Measurements from ENCODE around the gene GCNA. TPM values are rescaled to one million over a fixed set of nuclear protein-coding genes. Genes with fewer than 3 reads are reported as not detected.

GCNA gene
- polyA plus RNA-seq, 1 of the 3 experiments (the other 2 are of a cell fraction) = 1.8 TPM

GRCh38 chrX:71650333-71650969 is 72.2 kb downstream of the GCNA start:
- WGBS (ENCODE audit: low lambda C conversion rate) = 42% methylated on average over 4 of the region's 4 CpGs
- DNase-seq = no peak
- CTCF ChIA-PET = no interaction called here

GRCh38 chrX:71652405-71652804 is 74.2 kb downstream of the GCNA start:
- H3F3A ChIP-seq (replicated peaks; ENCODE audit: insufficient read depth) = no peaks in the 10 kb centered on the region
- peaks cover 2% of the 10 kb centered on the region; the same call in 1 of the 2 replicates for H3K27me3 ChIP-seq (ENCODE audit: insufficient read depth)
- H3K4me1 ChIP-seq (ENCODE audit: control insufficient read depth in 1 of 2, insufficient read depth in 2 of 2, low read depth in 1 of 2, low read length in 1 of 2) = no peaks in the 10 kb centered on the region
- ChIA-PET POLR2A (no interaction called here), CTCF (interaction anchor here (0.7 to 1.4 kb wide), 7 partner anchors 9 to 286 kb away, joined by 3 to 6 read pairs (median 3); partner anchors contain the start of genes LOC101059915 and TAF1)
- H3K9me2 ChIP-seq = no peaks in the 10 kb centered on the region
- H3K4me2 ChIP-seq = no peak overlapping the region
- H3K4me3 ChIP-seq (ENCODE audit: low read depth in 2 of 2, low read length in 1 of 2) = no peak overlapping the region
- H4K20me1 ChIP-seq (ENCODE audit: insufficient read depth) = no peaks in the 10 kb centered on the region
- peak; percentile 59 for DNase-seq
- H3K9ac ChIP-seq = no peak overlapping the region
- no peaks in the 10 kb centered on the region for H3K9me3 ChIP-seq
- no peaks in the 10 kb centered on the region for H3K36me3 ChIP-seq (replicated peaks in 1 of 2; ENCODE audit: control insufficient read depth in 1 of 2, insufficient read depth in 2 of 2, low read length in 1 of 2)
- WGBS (ENCODE audit: low lambda C conversion rate) = 21% methylated on average over 2 of the region's 2 CpGs
- H2AFZ ChIP-seq (ENCODE audit: low read depth) = 0 out of 2 replicates have a peak overlapping the region, but pooled peaks have one; percentile 56
- no peaks in the 10 kb centered on the region for H3K79me2 ChIP-seq (ENCODE audit: insufficient read depth)
- no peak overlapping the region for H3K27ac ChIP-seq (ENCODE audit: low read depth in 2 of 2, low read length in 1 of 2)
- TF ChIP-seq CTCF (IDR thresholded peaks at IDR 0.05) = peak; percentile 71
- peak; percentile 78 for TF ChIP-seq RAD21 (IDR thresholded peaks at IDR 0.05; ENCODE audit: low read length)
- TF ChIP-seq FOXJ3 (CRISPR knock-in tag; IDR thresholded peaks at IDR 0.05) = no peak
- TF ChIP-seq REST (IDR thresholded peaks at IDR 0.05; ENCODE audit: low read depth, low read length) = no peak
- TF ChIP-seq TEAD4 (IDR thresholded peaks at IDR 0.05; ENCODE audit: borderline replicate concordance, insufficient read depth) = no peak
- TF ChIP-seq SMC3 (IDR thresholded peaks at IDR 0.05; ENCODE audit: low read depth, low read length) = peak; percentile 56
- no peak for TF ChIP-seq YY1 (IDR thresholded peaks at IDR 0.05; ENCODE audit: low read depth)
- TF ChIP-seq RCOR1 (IDR thresholded peaks at IDR 0.05; ENCODE audit: low read length) = no peak
- TF ChIP-seq IRF3 (IDR thresholded peaks at IDR 0.05; ENCODE audit: low read depth, low read length) = no peak

More at GRCh38 chrX:71650333-71650969, 72.2 kb downstream of the GCNA start:
- H3K27me3 ChIP-seq (ENCODE audit: insufficient read depth) = no peaks in the 10 kb centered on the region; the same call in 1 of the 2 replicates
- no peaks in the 10 kb centered on the region for H3F3A ChIP-seq (replicated peaks; ENCODE audit: insufficient read depth)
- no peak overlapping the region for H3K27ac ChIP-seq (ENCODE audit: low read depth in 2 of 2, low read length in 1 of 2)
- no peak overlapping the region for H3K9ac ChIP-seq
- H4K20me1 ChIP-seq (ENCODE audit: insufficient read depth) = no peaks in the 10 kb centered on the region
- H3K9me3 ChIP-seq = no peaks in the 10 kb centered on the region
- H3K9me2 ChIP-seq = no peaks in the 10 kb centered on the region
- no peak overlapping the region for H3K4me3 ChIP-seq (ENCODE audit: low read depth in 2 of 2, low read length in 1 of 2)
- POLR2A ChIA-PET = no interaction called here
- no peaks in the 10 kb centered on the region for H3K4me1 ChIP-seq (ENCODE audit: control insufficient read depth in 1 of 2, insufficient read depth in 2 of 2, low read depth in 1 of 2, low read length in 1 of 2)
- no peaks in the 10 kb centered on the region for H3K79me2 ChIP-seq (ENCODE audit: insufficient read depth)
- no peak overlapping the region for H2AFZ ChIP-seq (ENCODE audit: low read depth)
- TF ChIP-seq CHD2 (IDR thresholded peaks at IDR 0.05; ENCODE audit: low read length, partially characterized antibody) (no peak), USF1 (IDR thresholded peaks at IDR 0.05; ENCODE audit: borderline replicate concordance, low read depth) (no peak), CTCF (IDR thresholded peaks at IDR 0.05) (peak; percentile 18; the same call in 1 of the 2 replicates), RAD21 (IDR thresholded peaks at IDR 0.05; ENCODE audit: low read length) (peak; percentile 10; the same call in 1 of the 2 replicates), RFX5 (IDR thresholded peaks at IDR 0.05; ENCODE audit: low read length) (no peak), GABPA (IDR thresholded peaks at IDR 0.05; ENCODE audit: low read depth) (no peak)
- H3K4me2 ChIP-seq = no peak overlapping the region
- no peaks in the 10 kb centered on the region for H3K36me3 ChIP-seq (replicated peaks in 1 of 2; ENCODE audit: control insufficient read depth in 1 of 2, insufficient read depth in 2 of 2, low read length in 1 of 2)
